Natural killer cell (primary cell): Measurements from ENCODE around the gene S100A12. TPM values are rescaled to one million over a fixed set of nuclear protein-coding genes. Genes with fewer than 3 reads are reported as not detected.
A peak's percentile ranks its signal among the peaks of the same experiment; 100 is the strongest.

Experiments used
- ATAC-seq, 3 donors: fragments of 150-1000 bp in 2 of 3; fragments of 200-7000 bp in 1 of 3; cut with Tn5 transposase; 1 replicate in 1 of 3; 2 replicates in 2 of 3; pipeline ENCODE4 v1.10.0; 2021; ENCODE audit warnings: mild to moderate bottlenecking in 2 of 3, moderate library complexity in 2 of 3
- DNase-seq, 2 donors: peaks; one replicate each; pipeline versions ENCODE4 v3.0.0 to v3.0.0-alpha.2; 2013 to 2021; ENCODE audit warnings: mixed read lengths in 1 of 2
- H3K27ac ChIP-seq: one replicate; pipeline ENCODE4 v1.5.1; 2013; ENCODE audit warnings: mild to moderate bottlenecking, low read length
- H3K27me3 ChIP-seq: one replicate; pipeline ENCODE4 v1.6.1; 2013; ENCODE audit warnings: low read length; ENCODE audit not compliant: control insufficient read depth, insufficient read depth
- H3K36me3 ChIP-seq: one replicate; pipeline ENCODE4 v1.6.1; 2013; ENCODE audit warnings: low read length; ENCODE audit not compliant: control insufficient read depth, insufficient read depth
- H3K4me1 ChIP-seq: one replicate; pipeline ENCODE4 v1.6.1; 2013; ENCODE audit warnings: low read length; ENCODE audit not compliant: control insufficient read depth, insufficient read depth
- H3K4me3 ChIP-seq: one replicate; pipeline ENCODE4 v1.5.1; 2013; ENCODE audit warnings: low read length
- H3K9me3 ChIP-seq: one replicate; pipeline ENCODE4 v1.6.1; 2013; ENCODE audit warnings: low read length; ENCODE audit not compliant: control insufficient read depth, insufficient read depth
- H3K27ac Mint-ChIP-seq, 2 donors: one replicate each; pipeline ENCODE4 v1.8.0; 2022; ENCODE audit warnings: mild to moderate bottlenecking in 2 of 2, mixed read lengths in 2 of 2, moderate library complexity in 1 of 2
- H3K27me3 Mint-ChIP-seq, 2 donors: one replicate each; pipeline ENCODE4 v1.8.0; 2022; ENCODE audit warnings: low read depth in 2 of 2, mixed read lengths in 2 of 2
- H3K36me3 Mint-ChIP-seq: one replicate; pipeline ENCODE4 v1.8.0; 2022; ENCODE audit warnings: mixed read lengths
- H3K4me1 Mint-ChIP-seq, 2 donors: one replicate each; pipeline ENCODE4 v1.8.0; 2022; ENCODE audit warnings: mixed read lengths in 2 of 2
- H3K4me3 Mint-ChIP-seq: one replicate; pipeline ENCODE4 v1.8.0; 2022; ENCODE audit warnings: mild to moderate bottlenecking, moderate library complexity, mixed read lengths
- H3K9me3 Mint-ChIP-seq, 2 donors: one replicate each; pipeline ENCODE4 v1.8.0; 2022; ENCODE audit warnings: mixed read lengths in 2 of 2
- WGBS: methylation state at CpG from one replicate; pipeline ENCODE4 v1.1.7; 2013; ENCODE audit warnings: missing lambda C conversion rate; ENCODE audit not compliant: insufficient coverage; 5-methylcytosine and 5-hydroxymethylcytosine counted together
- intact Hi-C: fragments of 100-400 bp; cut with micrococcal nuclease; formaldehyde crosslinking; loops from one replicate; pipeline ENCODE4 v1.14.2; 2022
- total RNA-seq, 4 donors: library from RNA; stranded (reverse); fragments of 120-200 nt in 1 of 4; gene quantifications; one replicate each; pipeline versions ENCODE4 v1.2.3 to v1.2.4, GENCODE V29; 2013 to 2022
- TF ChIP-seq, protein P1 (sequence below): fragments of 200-600 bp; IDR thresholded peaks from one replicate; pipeline ENCODE4 v1.8.0; 2022; ENCODE audit warnings: antibody characterized with exemption

Gene S100A12
- total RNA-seq, 3 donors from 2014 or later (not counting 1 experiment from before 2014, with no cell fraction given) = 11.4 to 20.4 TPM; not detected in 1

DNA sequence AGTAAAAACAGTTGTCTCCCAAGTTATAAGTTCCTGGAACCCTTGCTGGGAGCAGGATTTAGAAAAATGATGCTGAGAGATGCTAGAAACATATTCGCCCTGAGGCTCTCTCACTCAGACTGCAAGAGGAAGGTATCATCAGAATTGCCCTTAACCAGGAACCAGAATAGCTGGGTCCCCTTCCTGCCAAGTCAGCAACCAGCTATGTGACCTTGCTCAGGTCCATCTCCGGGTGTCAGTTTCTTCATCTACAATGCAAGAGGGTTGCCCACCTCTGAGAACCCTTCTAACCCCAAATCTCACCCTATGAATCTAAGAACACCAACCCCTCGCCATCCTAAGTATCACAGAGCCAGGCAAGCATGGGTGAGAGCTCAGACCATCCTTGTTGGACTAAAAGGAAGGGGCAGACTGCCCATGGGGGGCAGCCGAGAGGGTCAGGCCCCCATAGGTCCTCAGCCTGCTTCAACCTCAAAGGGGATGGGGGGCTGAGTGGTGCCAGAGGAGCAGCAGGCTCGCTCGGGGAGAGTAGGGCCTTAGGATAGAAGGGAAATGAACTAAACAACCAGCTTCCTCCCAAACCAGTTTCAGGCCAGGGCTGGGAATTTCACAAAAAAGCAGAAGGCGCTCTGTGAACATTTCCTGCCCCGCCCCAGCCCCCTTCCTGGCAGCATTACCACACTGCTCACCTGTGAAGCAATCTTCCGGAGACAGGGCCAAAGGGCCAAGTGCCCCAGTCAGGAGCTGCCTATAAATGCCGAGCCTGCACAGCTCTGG, 18.2 kb downstream of the S100A12 start:
- intact Hi-C loops = no loop called here
- no peak overlapping the region for H3K4me3 ChIP-seq
- H3K9me3 ChIP-seq = no peaks in the 10 kb centered on the region
- no peaks in the 10 kb centered on the region for H3K36me3 Mint-ChIP-seq
- H3K4me1 Mint-ChIP-seq = peaks cover 0 to 8% of the 10 kb centered on the region in 2 donors
- H3K4me1 ChIP-seq = peaks cover 7% of the 10 kb centered on the region
- TF ChIP-seq, protein P1, sequence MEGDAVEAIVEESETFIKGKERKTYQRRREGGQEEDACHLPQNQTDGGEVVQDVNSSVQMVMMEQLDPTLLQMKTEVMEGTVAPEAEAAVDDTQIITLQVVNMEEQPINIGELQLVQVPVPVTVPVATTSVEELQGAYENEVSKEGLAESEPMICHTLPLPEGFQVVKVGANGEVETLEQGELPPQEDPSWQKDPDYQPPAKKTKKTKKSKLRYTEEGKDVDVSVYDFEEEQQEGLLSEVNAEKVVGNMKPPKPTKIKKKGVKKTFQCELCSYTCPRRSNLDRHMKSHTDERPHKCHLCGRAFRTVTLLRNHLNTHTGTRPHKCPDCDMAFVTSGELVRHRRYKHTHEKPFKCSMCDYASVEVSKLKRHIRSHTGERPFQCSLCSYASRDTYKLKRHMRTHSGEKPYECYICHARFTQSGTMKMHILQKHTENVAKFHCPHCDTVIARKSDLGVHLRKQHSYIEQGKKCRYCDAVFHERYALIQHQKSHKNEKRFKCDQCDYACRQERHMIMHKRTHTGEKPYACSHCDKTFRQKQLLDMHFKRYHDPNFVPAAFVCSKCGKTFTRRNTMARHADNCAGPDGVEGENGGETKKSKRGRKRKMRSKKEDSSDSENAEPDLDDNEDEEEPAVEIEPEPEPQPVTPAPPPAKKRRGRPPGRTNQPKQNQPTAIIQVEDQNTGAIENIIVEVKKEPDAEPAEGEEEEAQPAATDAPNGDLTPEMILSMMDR = no peak
- H3K4me3 Mint-ChIP-seq = no peak overlapping the region
- ATAC-seq (peak in 1 of 3 donors; percentile 35), DNase-seq (peak in 1 of 2 donors; percentile 14)
- H3K27ac ChIP-seq = no peak overlapping the region
- H3K27me3 ChIP-seq = no peaks in the 10 kb centered on the region
- WGBS = 35% methylated on average over 10 of the region's 10 CpGs
- H3K27ac Mint-ChIP-seq = no peak overlapping the region
- peaks cover 5 to 18% of the 10 kb centered on the region in 2 donors for H3K27me3 Mint-ChIP-seq
- no peaks in the 10 kb centered on the region for H3K36me3 ChIP-seq
- no peaks in the 10 kb centered on the region for H3K9me3 Mint-ChIP-seq

DNA sequence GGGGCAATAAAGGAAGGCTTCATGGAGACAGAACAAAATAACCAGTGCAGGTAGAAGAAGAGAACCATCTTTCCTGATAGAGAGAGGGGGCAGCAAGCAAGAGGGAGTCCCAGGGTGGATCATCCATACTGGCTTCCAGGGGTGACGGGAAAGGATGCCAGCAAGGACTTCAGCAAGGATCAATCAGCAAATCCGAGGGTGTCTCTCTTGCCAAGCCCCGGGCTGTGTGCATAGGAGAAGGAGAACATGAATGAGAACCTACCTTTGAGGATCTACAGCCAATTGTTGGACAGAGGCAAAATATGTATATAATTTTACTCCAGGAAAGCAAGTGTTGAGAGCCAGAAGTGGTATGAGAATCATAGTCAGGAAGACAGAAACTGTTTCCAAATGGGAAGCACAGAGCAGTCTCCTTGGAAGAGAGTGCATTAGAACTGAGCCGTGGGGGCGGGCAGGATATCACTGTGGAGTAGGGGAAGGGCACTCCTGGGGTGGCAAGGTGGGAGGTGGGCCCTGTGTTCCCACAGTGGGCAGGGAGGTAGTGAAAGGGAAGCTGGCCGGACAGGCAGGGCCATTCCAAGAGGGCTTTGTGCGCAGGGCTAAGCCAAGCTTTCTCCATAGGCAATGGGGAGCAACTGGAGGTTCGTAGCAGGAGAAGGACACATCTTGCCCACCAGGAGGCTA, 18.9 kb downstream of the S100A12 start:
- Mint-ChIP-seq H3K9me3 (no peaks in the 10 kb centered on the region), H3K27ac (no peak overlapping the region), H3K27me3 (peaks cover 5 to 18% of the 10 kb centered on the region in 2 donors), H3K4me1 (peaks cover 0 to 8% of the 10 kb centered on the region in 2 donors), H3K36me3 (no peaks in the 10 kb centered on the region), H3K4me3 (no peak overlapping the region)
- Histone ChIP-seq H3K27ac (no peak overlapping the region), H3K36me3 (no peaks in the 10 kb centered on the region), H3K4me3 (no peak overlapping the region), H3K9me3 (no peaks in the 10 kb centered on the region), H3K27me3 (no peaks in the 10 kb centered on the region), H3K4me1 (peaks cover 7% of the 10 kb centered on the region)
- DNase-seq (no peak), ATAC-seq (no peak)
- 90% methylated on average over 8 of the region's 8 CpGs for WGBS
- intact Hi-C loops = no loop called here
- TF ChIP-seq, protein P1 = no peak

DNA sequence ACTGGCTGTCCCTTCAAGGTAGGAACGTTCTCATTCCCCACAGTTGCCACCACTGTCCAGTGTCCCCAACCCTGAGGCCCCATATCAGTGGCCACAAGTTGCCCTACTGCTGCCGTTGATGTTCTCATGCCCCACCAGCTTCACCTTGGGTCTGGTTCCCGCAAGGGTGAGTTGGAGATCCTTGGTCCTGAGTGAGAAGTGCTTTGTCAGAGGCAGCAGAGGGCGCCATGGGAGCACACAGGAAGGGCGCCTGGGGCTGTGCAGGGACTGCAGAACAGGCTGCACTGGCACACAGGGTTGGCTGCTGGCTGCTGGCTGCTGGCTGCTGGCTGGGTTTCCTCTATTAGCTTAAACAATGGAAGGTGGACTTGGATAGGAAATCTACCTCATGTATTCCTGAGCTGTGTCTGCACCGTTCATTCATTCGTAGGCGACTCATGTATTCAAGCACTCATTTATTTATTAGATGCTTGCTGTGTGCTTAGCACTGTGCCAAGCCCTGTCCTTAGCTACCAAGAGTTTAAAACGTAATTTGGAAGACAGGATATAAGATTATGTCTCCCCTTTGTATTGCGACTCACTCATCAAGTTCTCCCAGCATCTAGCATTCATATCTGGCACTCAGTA, 19.9 kb downstream of the S100A12 start:
- peak in 2 of 3 donors; percentile 62 to 69 for ATAC-seq
- intact Hi-C loops = no loop called here

More for the DNA sequence above, 19.9 kb downstream of the S100A12 start:
- peaks cover 0 to 8% of the 10 kb centered on the region in 2 donors for H3K4me1 Mint-ChIP-seq
- Histone ChIP-seq H3K9me3 (no peaks in the 10 kb centered on the region), H3K4me3 (no peak overlapping the region), H3K36me3 (no peaks in the 10 kb centered on the region), H3K4me1 (peaks cover 7% of the 10 kb centered on the region), H3K27ac (no peak overlapping the region), H3K27me3 (peaks cover 2% of the 10 kb centered on the region)
- peak in 1 of 2 donors; percentile 54 for DNase-seq
- WGBS = 50% methylated on average over 9 of the region's 10 CpGs
- no peak overlapping the region for H3K27ac Mint-ChIP-seq
- H3K27me3 Mint-ChIP-seq = peaks cover 5 to 18% of the 10 kb centered on the region in 2 donors
- no peaks in the 10 kb centered on the region for H3K9me3 Mint-ChIP-seq
- TF ChIP-seq, protein P1 = no peak
- H3K4me3 Mint-ChIP-seq = no peak overlapping the region
- no peaks in the 10 kb centered on the region for H3K36me3 Mint-ChIP-seq
